Glutamatergic neuron (in vitro differentiated cells): ENCODE measurements around the gene RBFOX1. TPM values are rescaled to one million over a fixed set of nuclear protein-coding genes. Genes with fewer than 3 reads are reported as not detected.

Experiments used
- DNase-seq: peaks from one replicate; pipeline ENCODE4 v3.0.0; 2022
- H3K27ac Mint-ChIP-seq: one replicate; pipeline ENCODE4 v1.8.0; 2020; ENCODE audit warnings: mild to moderate bottlenecking, mixed read lengths, inconsistent platforms; ENCODE audit not compliant: unreplicated experiment
- H3K27me3 Mint-ChIP-seq: one replicate; pipeline ENCODE4 v1.8.0; 2020; ENCODE audit warnings: mild to moderate bottlenecking, moderate library complexity, mixed read lengths, inconsistent platforms; ENCODE audit not compliant: unreplicated experiment
- H3K36me3 Mint-ChIP-seq: one replicate; pipeline ENCODE4 v1.8.0; 2020; ENCODE audit warnings: mild to moderate bottlenecking, mixed read lengths, inconsistent platforms; ENCODE audit not compliant: unreplicated experiment
- H3K4me1 Mint-ChIP-seq: one replicate; pipeline ENCODE4 v1.8.0; 2020; ENCODE audit warnings: mild to moderate bottlenecking, low read depth, mixed read lengths, inconsistent platforms; ENCODE audit not compliant: unreplicated experiment
- H3K4me3 Mint-ChIP-seq: one replicate; pipeline ENCODE4 v1.8.0; 2020; ENCODE audit warnings: mild to moderate bottlenecking, mixed read lengths, inconsistent platforms; ENCODE audit not compliant: unreplicated experiment
- H3K9me3 Mint-ChIP-seq: one replicate; pipeline ENCODE4 v1.8.0; 2020; ENCODE audit warnings: mild to moderate bottlenecking, moderate library complexity, mixed read lengths, inconsistent platforms; ENCODE audit not compliant: unreplicated experiment
- total RNA-seq: library from RNA; stranded (reverse); fragmentation: NEBNext Ultra II Directional; extraction: Animal tissue kit (Norgen Biotek cat#: 25700); gene quantifications from one replicate; pipeline ENCODE4 v1.2.1, GENCODE V29; 2021; ENCODE audit not compliant: unreplicated experiment
- TF ChIP-seq, protein P1 (sequence below): fragments of 200-600 bp; sonication (generic); IDR thresholded peaks from one replicate; pipeline ENCODE4 v1.5.0; 2021; ENCODE audit not compliant: partially characterized antibody, unreplicated experiment

Gene RBFOX1
- total RNA-seq, 1 donor from 2014 or later = 30.5 TPM

DNA sequence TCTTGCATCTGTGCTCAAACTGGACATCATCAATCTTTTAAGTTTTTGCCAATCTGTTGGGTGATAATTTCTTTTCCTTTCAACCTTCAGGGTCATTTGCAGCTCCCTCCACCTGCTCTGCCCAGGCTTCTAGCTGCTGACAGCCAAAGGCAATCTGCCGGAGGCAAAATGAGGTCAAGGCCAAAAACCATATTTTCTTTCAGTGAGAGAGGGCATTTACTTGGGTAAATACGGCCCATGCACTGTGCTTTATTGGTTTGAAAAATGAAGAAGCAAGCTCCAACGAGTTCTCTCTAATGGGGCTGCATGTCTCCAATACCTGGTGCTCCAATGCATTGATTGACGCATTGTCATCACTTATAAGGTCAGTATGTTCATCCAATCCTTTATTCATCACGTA, 23.1 kb downstream of the RBFOX1 start:
- TF ChIP-seq, protein P1, sequence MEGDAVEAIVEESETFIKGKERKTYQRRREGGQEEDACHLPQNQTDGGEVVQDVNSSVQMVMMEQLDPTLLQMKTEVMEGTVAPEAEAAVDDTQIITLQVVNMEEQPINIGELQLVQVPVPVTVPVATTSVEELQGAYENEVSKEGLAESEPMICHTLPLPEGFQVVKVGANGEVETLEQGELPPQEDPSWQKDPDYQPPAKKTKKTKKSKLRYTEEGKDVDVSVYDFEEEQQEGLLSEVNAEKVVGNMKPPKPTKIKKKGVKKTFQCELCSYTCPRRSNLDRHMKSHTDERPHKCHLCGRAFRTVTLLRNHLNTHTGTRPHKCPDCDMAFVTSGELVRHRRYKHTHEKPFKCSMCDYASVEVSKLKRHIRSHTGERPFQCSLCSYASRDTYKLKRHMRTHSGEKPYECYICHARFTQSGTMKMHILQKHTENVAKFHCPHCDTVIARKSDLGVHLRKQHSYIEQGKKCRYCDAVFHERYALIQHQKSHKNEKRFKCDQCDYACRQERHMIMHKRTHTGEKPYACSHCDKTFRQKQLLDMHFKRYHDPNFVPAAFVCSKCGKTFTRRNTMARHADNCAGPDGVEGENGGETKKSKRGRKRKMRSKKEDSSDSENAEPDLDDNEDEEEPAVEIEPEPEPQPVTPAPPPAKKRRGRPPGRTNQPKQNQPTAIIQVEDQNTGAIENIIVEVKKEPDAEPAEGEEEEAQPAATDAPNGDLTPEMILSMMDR = no peak
- Mint-ChIP-seq H3K4me1 (peaks cover 2% of the 10 kb centered on the region), H3K27ac (no peak overlapping the region), H3K9me3 (peaks cover 6% of the 10 kb centered on the region), H3K4me3 (no peak overlapping the region), H3K27me3 (peaks cover 4% of the 10 kb centered on the region), H3K36me3 (peaks cover 5% of the 10 kb centered on the region)
- no peak for DNase-seq

DNA sequence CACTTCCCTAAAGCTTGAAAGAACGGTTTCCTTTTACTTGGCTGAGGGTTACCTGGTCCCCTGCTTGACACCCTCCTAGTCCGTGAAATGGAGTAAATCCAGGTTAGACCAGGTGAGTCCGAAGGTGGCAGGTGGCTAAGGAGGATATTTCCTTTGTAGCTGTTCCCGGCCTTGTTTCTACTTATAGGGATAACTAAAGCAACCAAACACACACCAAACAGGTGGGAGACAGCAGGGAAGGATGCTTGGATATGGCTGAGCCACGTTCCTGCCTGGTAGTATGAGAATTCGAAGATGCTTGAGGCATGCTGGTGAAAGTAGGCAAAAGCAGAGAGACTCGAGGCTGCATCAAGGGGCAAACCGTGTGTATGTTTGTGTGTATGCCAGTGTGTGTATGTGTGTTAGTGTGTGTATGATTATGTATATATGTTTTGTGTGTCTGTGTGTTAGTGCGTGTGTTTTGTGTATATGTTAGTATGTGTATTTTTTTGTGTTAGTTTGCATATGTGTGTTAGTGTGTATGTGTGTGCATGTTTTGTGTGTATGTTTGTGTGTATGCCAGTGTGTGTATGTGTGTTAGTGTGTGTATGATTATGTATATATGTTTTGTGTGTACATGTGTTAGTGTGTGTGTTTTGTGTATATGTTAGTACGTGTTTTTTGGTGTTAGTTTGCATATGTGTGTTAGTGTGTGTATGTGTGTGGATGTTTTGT, 28.9 kb downstream of the RBFOX1 start:
- Mint-ChIP-seq H3K36me3 (peaks cover 5% of the 10 kb centered on the region), H3K27me3 (peaks cover 2% of the 10 kb centered on the region), H3K9me3 (peaks cover 7% of the 10 kb centered on the region), H3K27ac (no peak overlapping the region), H3K4me1 (peaks cover 6% of the 10 kb centered on the region), H3K4me3 (no peak overlapping the region)
- DNase-seq = no peak
- TF ChIP-seq, protein P1 = no peak

DNA sequence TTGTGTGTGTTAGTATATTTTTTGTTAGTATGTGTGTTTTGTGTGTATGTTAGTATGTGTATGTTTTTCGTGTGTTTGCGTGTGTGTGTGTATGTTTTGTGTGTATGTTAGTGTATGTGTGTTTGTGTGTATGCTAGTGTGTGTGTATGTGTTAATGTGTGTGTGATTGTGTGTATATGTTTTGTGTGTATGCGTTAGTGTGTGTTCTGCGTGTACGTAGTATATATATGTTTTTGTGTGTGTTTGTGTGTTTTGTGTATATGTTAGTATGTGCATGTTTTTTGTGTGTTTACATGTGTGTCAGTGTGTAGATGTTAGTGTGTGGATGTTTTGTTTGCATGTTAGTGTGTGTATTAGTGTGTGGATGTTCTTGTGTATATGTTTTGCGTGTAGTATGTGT, 29.6 kb downstream of the RBFOX1 start:
- no peak overlapping the region for H3K27ac Mint-ChIP-seq
- peaks cover 2% of the 10 kb centered on the region for H3K27me3 Mint-ChIP-seq
- TF ChIP-seq, protein P1 = no peak
- H3K4me1 Mint-ChIP-seq = peaks cover 12% of the 10 kb centered on the region
- H3K4me3 Mint-ChIP-seq = no peak overlapping the region
- no peak for DNase-seq
- H3K9me3 Mint-ChIP-seq = peaks cover 6% of the 10 kb centered on the region
- peaks cover 5% of the 10 kb centered on the region for H3K36me3 Mint-ChIP-seq

DNA sequence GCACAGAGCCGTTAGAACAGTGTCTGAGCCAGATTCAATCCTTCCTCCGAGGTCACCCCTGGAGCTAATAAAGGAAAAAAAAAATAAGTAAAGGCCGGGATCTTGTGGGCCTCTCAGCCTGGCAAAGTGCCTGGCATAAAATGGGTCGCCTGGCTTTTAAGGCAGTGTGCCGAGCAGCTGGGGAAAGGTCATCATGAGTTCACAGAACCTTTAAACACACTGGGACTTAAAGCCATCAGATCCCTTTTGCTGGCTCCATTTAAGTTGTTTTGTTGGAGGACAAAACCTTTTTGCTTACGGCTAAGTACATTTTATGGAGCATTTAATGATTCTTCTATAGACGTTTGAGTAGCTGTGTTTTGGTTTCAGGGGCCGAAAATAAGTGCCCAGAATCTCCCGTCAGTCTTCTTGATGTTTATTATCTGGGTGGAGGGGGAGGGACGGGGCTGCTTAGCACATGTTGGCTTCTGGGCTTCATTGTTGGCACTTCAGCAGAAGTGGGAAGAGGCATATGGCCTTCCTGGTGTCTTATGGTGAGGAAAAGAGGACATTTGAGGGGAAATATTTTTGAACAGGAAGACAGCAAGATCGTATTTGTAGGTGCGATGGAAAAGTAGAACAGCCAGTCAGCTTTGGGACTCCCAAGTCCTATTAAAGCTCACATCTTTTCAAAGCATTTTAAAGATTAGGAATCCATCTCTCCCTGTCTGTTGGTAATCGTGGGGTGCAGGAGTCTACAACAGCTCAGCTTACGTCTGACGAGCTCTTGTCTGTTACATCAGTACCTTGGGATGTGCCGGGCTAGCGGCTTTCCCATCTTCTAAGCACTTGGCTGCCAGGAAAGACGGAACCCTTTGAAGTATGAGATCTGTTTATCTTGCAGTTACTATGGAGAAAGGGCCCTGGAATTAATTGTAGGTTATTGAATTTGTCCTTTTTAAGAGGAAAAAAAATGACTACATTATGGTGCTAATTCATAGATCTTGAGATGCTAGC, 31.1 kb downstream of the RBFOX1 start:
- Mint-ChIP-seq H3K27ac (peak overlapping the region; percentile 67), H3K4me1 (peaks cover 16% of the 10 kb centered on the region), H3K9me3 (peaks cover 6% of the 10 kb centered on the region), H3K36me3 (no peaks in the 10 kb centered on the region), H3K4me3 (no peak overlapping the region), H3K27me3 (peaks cover 2% of the 10 kb centered on the region)
- DNase-seq = no peak
- TF ChIP-seq, protein P1 = no peak
